ENCODE measurements around the gene RTN4IP1. TPM values are rescaled to one million over a fixed set of nuclear protein-coding genes. Genes with fewer than 3 reads are reported as not detected.

Gene RTN4IP1
- total and polyA plus RNA-seq, 8 donors, result 5.4 to 44.2 (median 9.2) TPM; not detected in 1

GRCh38 chr6:106581468-106581867 lies 47.8 kb downstream of the RTN4IP1 start:
- intact Hi-C loops (cut with DNase I; ENCODE audit: low total_unique reads), result no loop called here
- DNase-seq, result no peak
- 79 to 95% (median 88%) methylated on average over 1 of the region's 1 CpG for WGBS, 5 donors

GRCh38 chr6:106579281-106579680 lies 50.0 kb downstream of the RTN4IP1 start:
- no peak overlapping the region for H3K27ac ChIP-seq
- no peaks in the 10 kb centered on the region for H3K27me3 ChIP-seq
- 95 to 100% (median 97%) methylated on average over 2 of the region's 2 CpGs for WGBS, 5 donors
- no peak overlapping the region for H3K4me3 ChIP-seq
- no peaks in the 10 kb centered on the region for H3K4me1 ChIP-seq
- H3K9me3 ChIP-seq, result no peaks in the 10 kb centered on the region
- intact Hi-C loops (cut with DNase I; ENCODE audit: low total_unique reads), result loop anchor here (10.0 kb wide), 1 partner anchor 244 kb away; no protein-coding TSS in a partner anchor
- H3K36me3 ChIP-seq, result peaks cover 3 to 72% (median 64%) of the 10 kb centered on the region in 4 donors
- DNase-seq, result no peak
- no peak for TF ChIP-seq EP300 (IDR thresholded peaks at IDR 0.05)
- no peak for TF ChIP-seq CTCF (IDR thresholded peaks at IDR 0.05)
- no peak for TF ChIP-seq POLR2AphosphoS5 (IDR thresholded peaks at IDR 0.05)
- TF ChIP-seq POLR2A (IDR thresholded peaks at IDR 0.05), result no peak

More at GRCh38 chr6:106581468-106581867, 47.8 kb downstream of the RTN4IP1 start:
- TF ChIP-seq EP300 (IDR thresholded peaks at IDR 0.05), result no peak
- no peak for TF ChIP-seq CTCF (IDR thresholded peaks at IDR 0.05)
- no peak for TF ChIP-seq POLR2A (IDR thresholded peaks at IDR 0.05)
- no peak for TF ChIP-seq POLR2AphosphoS5 (IDR thresholded peaks at IDR 0.05)
- no peak overlapping the region for H3K27ac ChIP-seq
- no peaks in the 10 kb centered on the region for H3K4me1 ChIP-seq
- H3K36me3 ChIP-seq, result peaks cover 3 to 77% (median 63%) of the 10 kb centered on the region in 4 donors
- H3K9me3 ChIP-seq, result no peaks in the 10 kb centered on the region
- no peaks in the 10 kb centered on the region for H3K27me3 ChIP-seq
- H3K4me3 ChIP-seq, result no peak overlapping the region

- 86 to 89% (median 87%) methylated on average over 16 of the region's 16 CpGs for WGBS, 5 donors
- no peak for TF ChIP-seq POLR2AphosphoS5 (IDR thresholded peaks at IDR 0.05)
- TF ChIP-seq POLR2A (IDR thresholded peaks at IDR 0.05), result no peak
- no peak for TF ChIP-seq EP300 (IDR thresholded peaks at IDR 0.05)
- TF ChIP-seq CTCF (IDR thresholded peaks at IDR 0.05), result no peak
- intact Hi-C loops (cut with DNase I; ENCODE audit: low total_unique reads), result loop anchor here (10.0 kb wide), 1 partner anchor 240 kb away; no protein-coding TSS in a partner anchor
- no peaks in the 10 kb centered on the region for H3K4me1 ChIP-seq
- H3K36me3 ChIP-seq, result peaks cover 6 to 73% (median 61%) of the 10 kb centered on the region in 4 donors
- DNase-seq, result no peak
- H3K27ac ChIP-seq, result no peak overlapping the region
- H3K4me3 ChIP-seq, result no peak overlapping the region
- no peaks in the 10 kb centered on the region for H3K27me3 ChIP-seq
- no peaks in the 10 kb centered on the region for H3K9me3 ChIP-seq
These were observed 54.4 kb downstream of the RTN4IP1 start for GRCh38 chr6:106574741-106575458.

- H3K4me3 ChIP-seq, result no peak overlapping the region
- H3K9me3 ChIP-seq, result no peaks in the 10 kb centered on the region
- no peaks in the 10 kb centered on the region for H3K4me1 ChIP-seq
- TF ChIP-seq POLR2AphosphoS5 (IDR thresholded peaks at IDR 0.05) (no peak), CTCF (IDR thresholded peaks at IDR 0.05) (no peak), EP300 (IDR thresholded peaks at IDR 0.05) (no peak), POLR2A (IDR thresholded peaks at IDR 0.05) (no peak)
- peaks cover 8 to 82% (median 68%) of the 10 kb centered on the region in 4 donors for H3K36me3 ChIP-seq
- no peaks in the 10 kb centered on the region for H3K27me3 ChIP-seq
- H3K27ac ChIP-seq, result no peak overlapping the region
- DNase-seq, result no peak
- intact Hi-C loops (cut with DNase I; ENCODE audit: low total_unique reads), result loop anchor here (10.0 kb wide), 1 partner anchor 238 kb away; no protein-coding TSS in a partner anchor
- 84 to 91% (median 85%) methylated on average over 6 of the region's 6 CpGs for WGBS, 5 donors
These were observed 56.3 kb downstream of the RTN4IP1 start for GRCh38 chr6:106572875-106573585.
